ENCODE measurements around the gene PRKACA. TPM values are rescaled to one million over a fixed set of nuclear protein-coding genes. Genes with fewer than 3 reads are reported as not detected.
A peak's percentile ranks its signal among the peaks of the same experiment; 100 is the strongest.

The PRKACA gene
- total and polyA plus RNA-seq, 2 donors (not counting 1 experiment from before 2014, with no cell fraction given), result 43.6 to 67.4 TPM

DNA sequence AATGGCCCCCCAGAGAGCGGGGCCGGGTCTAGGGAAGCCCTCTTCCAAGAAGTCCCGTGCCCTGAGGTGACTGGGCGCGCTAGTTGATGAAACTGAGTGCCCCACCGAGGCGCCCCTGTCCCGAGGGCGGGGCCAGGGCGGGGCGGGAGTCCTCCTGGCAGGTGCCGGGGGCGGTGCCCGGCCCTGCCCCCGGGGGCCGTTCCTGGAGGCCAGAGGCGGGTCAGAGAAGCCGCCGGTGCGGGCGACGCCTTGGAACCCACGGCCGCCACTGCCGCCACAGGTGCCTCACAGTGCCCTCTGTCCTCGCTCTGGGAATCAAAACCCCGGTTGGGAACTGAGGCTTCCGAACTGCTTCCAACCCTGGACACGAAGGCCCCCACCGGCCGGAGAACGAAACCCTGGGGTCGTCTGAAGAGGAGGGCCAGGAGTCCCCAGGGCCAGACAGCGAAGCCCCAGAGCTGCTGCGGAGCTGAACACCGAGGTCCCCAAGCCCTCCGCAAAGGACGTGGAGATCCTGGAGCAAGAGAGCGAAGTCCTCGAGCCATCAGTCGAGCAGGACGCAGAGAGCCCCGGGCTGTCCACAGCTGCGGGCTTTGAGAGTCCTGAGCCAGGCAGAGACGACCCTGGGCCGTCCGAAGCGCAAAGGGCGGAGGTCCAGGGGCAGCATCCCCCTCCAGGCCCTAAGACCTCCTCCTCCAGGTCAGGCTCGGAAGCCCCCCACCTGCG lies 44.9 kb downstream of the PRKACA start, which contains the start of gene MISP3:
Gene MISP3, plus strand, starts transcription at position 252 of the 726 bp plus-strand sequence. CDS start 524 bp downstream, outside the sequence.
- Histone ChIP-seq H3K9ac (ENCODE audit: insufficient read depth, low read length) (peak within 1 kb of the TSS; percentile 36), H3K27ac (ENCODE audit: insufficient read depth, low read length) (no peak within 1 kb of the TSS), H3K4me2 (ENCODE audit: extremely low read depth, insufficient read depth, low read length) (peak within 1 kb of the TSS; percentile 86), H3K4me3 (replicated peaks in 1 of 4; ENCODE audit: control extremely low read depth in 1 of 4, insufficient read depth in 1 of 4, low read depth in 3 of 4, low read length in 4 of 4) (peak within 1 kb of the TSS; percentile 68 to 85 (median 78)), H3K27me3 (ENCODE audit: control insufficient read depth, insufficient read depth, low read length) (no peaks in the 10 kb centered on the region), H3K79me2 (ENCODE audit: control insufficient read depth, insufficient read depth, low read length) (no peaks in the 10 kb centered on the region), H3K36me3 (ENCODE audit: control insufficient read depth, insufficient read depth, low read length) (no peaks in the 10 kb centered on the region), H2AFZ (ENCODE audit: low read length) (peak within 1 kb of the TSS; percentile 50), H3K9me3 (ENCODE audit: control insufficient read depth, insufficient read depth, low read depth, low read length) (no peaks in the 10 kb centered on the region), H4K20me1 (ENCODE audit: control insufficient read depth, extremely low read depth, insufficient read depth, low read length) (no peaks in the 10 kb centered on the region), H3K4me1 (ENCODE audit: control insufficient read depth, extremely low read depth, insufficient read depth, low read length) (peaks cover 7% of the 10 kb centered on the region)
- peak; percentile 34 to 53 for DNase-seq (ENCODE audit: low read depth in 2 of 2)
- no peak for TF ChIP-seq EZH2 (IDR thresholded peaks at IDR 0.05; ENCODE audit: low read length, missing control alignments)
- TF ChIP-seq, protein P1, sequence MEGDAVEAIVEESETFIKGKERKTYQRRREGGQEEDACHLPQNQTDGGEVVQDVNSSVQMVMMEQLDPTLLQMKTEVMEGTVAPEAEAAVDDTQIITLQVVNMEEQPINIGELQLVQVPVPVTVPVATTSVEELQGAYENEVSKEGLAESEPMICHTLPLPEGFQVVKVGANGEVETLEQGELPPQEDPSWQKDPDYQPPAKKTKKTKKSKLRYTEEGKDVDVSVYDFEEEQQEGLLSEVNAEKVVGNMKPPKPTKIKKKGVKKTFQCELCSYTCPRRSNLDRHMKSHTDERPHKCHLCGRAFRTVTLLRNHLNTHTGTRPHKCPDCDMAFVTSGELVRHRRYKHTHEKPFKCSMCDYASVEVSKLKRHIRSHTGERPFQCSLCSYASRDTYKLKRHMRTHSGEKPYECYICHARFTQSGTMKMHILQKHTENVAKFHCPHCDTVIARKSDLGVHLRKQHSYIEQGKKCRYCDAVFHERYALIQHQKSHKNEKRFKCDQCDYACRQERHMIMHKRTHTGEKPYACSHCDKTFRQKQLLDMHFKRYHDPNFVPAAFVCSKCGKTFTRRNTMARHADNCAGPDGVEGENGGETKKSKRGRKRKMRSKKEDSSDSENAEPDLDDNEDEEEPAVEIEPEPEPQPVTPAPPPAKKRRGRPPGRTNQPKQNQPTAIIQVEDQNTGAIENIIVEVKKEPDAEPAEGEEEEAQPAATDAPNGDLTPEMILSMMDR (conservative IDR thresholded peaks at IDR 0.05 in 1 of 2, IDR thresholded peaks at IDR 0.05 in 1 of 2; ENCODE audit: low read depth in 1 of 2, low read length in 2 of 2), result no peak

DNA sequence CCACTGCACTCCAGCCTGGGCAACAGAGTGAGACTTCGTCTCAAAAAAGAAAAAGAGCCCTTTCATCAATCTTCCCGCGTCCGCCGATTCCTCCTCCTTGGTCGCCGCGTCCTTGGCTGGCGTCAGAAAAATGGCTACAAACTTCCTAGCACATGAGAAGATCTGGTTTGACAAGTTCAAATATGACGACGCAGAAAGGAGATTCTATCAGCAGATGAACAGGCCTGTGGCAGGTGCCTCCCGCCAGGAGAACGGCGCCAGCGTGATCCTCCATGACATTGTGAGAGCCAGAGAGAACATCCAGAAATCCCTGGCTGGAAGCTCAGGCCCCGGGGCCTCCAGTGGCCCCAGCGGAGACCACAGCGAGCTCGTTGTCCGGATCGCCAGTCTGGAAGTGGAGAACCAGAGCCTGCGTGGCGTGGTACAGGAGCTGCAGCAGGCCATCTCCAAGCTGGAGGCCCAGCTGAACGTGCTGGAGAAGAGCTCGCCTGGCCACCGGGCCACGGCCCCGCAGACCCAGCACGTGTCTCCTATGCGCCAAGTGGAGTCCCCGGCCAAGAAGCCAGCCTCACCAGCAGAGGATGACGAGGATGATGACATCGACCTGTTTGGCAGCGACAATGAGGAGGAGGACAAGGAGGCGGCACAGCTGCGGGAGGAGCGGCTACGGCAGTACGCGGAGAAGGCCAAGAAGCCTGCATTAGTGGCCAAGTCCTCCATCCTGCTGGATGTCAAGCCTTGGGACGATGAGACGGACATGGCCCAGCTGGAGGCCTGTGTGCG lies 47.1 kb downstream of the PRKACA start:
- no peaks in the 10 kb centered on the region for H3K27me3 ChIP-seq (ENCODE audit: control insufficient read depth, insufficient read depth, low read length)
- no peaks in the 10 kb centered on the region for H4K20me1 ChIP-seq (ENCODE audit: control insufficient read depth, extremely low read depth, insufficient read depth, low read length)
- DNase-seq (ENCODE audit: low read depth in 2 of 2), result no peak
- no peak overlapping the region for H3K4me3 ChIP-seq (replicated peaks in 1 of 4; ENCODE audit: control extremely low read depth in 1 of 4, insufficient read depth in 1 of 4, low read depth in 3 of 4, low read length in 4 of 4)
- H3K9me3 ChIP-seq (ENCODE audit: control insufficient read depth, insufficient read depth, low read depth, low read length), result no peaks in the 10 kb centered on the region
- no peak overlapping the region for H2AFZ ChIP-seq (ENCODE audit: low read length)
- H3K27ac ChIP-seq (ENCODE audit: insufficient read depth, low read length), result no peak overlapping the region
- peaks cover 7% of the 10 kb centered on the region for H3K4me1 ChIP-seq (ENCODE audit: control insufficient read depth, extremely low read depth, insufficient read depth, low read length)
- no peak overlapping the region for H3K4me2 ChIP-seq (ENCODE audit: extremely low read depth, insufficient read depth, low read length)
- no peaks in the 10 kb centered on the region for H3K36me3 ChIP-seq (ENCODE audit: control insufficient read depth, insufficient read depth, low read length)
- no peak overlapping the region for H3K9ac ChIP-seq (ENCODE audit: insufficient read depth, low read length)
- no peaks in the 10 kb centered on the region for H3K79me2 ChIP-seq (ENCODE audit: control insufficient read depth, insufficient read depth, low read length)
- TF ChIP-seq, protein P1 (conservative IDR thresholded peaks at IDR 0.05 in 1 of 2, IDR thresholded peaks at IDR 0.05 in 1 of 2; ENCODE audit: low read depth in 1 of 2, low read length in 2 of 2), result no peak
- TF ChIP-seq EZH2 (IDR thresholded peaks at IDR 0.05; ENCODE audit: low read length, missing control alignments), result no peak

DNA sequence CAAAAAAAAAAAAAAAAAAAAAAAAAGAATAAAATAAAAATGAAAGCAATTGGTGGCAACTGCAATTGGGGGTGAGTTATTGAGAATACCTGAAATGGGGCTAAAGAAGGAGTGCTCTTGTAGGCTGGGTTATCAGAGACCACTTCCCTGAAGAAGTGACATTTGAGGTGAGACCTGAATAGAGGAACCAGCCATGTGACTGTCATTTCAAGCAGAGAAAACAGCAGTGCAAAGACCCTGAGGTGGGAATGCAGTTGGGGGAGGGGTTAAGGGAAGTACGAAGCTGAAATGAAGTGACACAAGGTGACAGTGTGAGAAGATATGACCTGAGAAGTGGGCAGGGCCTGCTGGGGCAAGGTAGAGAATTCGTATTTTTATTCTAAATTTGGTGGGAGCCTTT lies 51.4 kb downstream of the PRKACA start:
- no peak overlapping the region for H2AFZ ChIP-seq (ENCODE audit: low read length)
- H3K27ac ChIP-seq (ENCODE audit: insufficient read depth, low read length), result no peak overlapping the region
- H3K4me3 ChIP-seq (replicated peaks in 1 of 4; ENCODE audit: control extremely low read depth in 1 of 4, insufficient read depth in 1 of 4, low read depth in 3 of 4, low read length in 4 of 4), result no peak overlapping the region
- no peaks in the 10 kb centered on the region for H4K20me1 ChIP-seq (ENCODE audit: control insufficient read depth, extremely low read depth, insufficient read depth, low read length)
- no peak overlapping the region for H3K9ac ChIP-seq (ENCODE audit: insufficient read depth, low read length)
- TF ChIP-seq, protein P1 (conservative IDR thresholded peaks at IDR 0.05 in 1 of 2, IDR thresholded peaks at IDR 0.05 in 1 of 2; ENCODE audit: low read depth in 1 of 2, low read length in 2 of 2), result no peak
- no peak for TF ChIP-seq EZH2 (IDR thresholded peaks at IDR 0.05; ENCODE audit: low read length, missing control alignments)
- no peaks in the 10 kb centered on the region for H3K36me3 ChIP-seq (ENCODE audit: control insufficient read depth, insufficient read depth, low read length)
- DNase-seq (ENCODE audit: low read depth in 2 of 2), result no peak
- H3K4me2 ChIP-seq (ENCODE audit: extremely low read depth, insufficient read depth, low read length), result no peak overlapping the region
- H3K27me3 ChIP-seq (ENCODE audit: control insufficient read depth, insufficient read depth, low read length), result no peaks in the 10 kb centered on the region
- H3K9me3 ChIP-seq (ENCODE audit: control insufficient read depth, insufficient read depth, low read depth, low read length), result no peaks in the 10 kb centered on the region
- H3K79me2 ChIP-seq (ENCODE audit: control insufficient read depth, insufficient read depth, low read length), result no peaks in the 10 kb centered on the region
- H3K4me1 ChIP-seq (ENCODE audit: control insufficient read depth, extremely low read depth, insufficient read depth, low read length), result no peaks in the 10 kb centered on the region

All from fibroblast of lung (primary cell).